ENCODE results near the gene IMMP2L. TPM values are rescaled to one million over a fixed set of nuclear protein-coding genes. Genes with fewer than 3 reads are reported as not detected.

Gene IMMP2L
- total and polyA plus RNA-seq, 2 of the 8 experiments (the other 6 are each of a cell fraction or from before 2014, with no cell fraction given), result 2.3 to 10.1 TPM

DNA sequence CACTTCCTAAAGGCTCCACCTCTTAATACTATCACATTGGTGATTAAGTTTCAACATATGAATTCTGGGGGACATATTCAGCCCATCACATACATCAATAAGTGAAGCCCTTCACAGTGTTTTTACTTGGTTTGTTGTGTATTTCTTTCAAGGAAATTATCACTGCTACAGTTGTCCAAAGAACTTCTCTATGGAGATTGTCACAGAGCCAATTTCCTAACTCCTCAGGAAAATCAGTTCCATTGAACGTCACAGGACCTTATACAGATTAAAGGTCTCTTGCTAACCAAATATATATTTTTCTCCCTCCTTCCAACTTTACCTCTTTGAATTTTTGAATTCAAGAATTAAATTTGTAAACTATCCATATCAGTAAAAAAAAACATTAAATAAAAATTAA is 357.0 kb downstream of the IMMP2L start:
- Histone ChIP-seq H3K79me2 (ENCODE audit: control insufficient read depth in 1 of 2, insufficient read depth in 2 of 2, low read length in 2 of 2) (no peaks in the 10 kb centered on the region), H3K4me3 (ENCODE audit: extremely low read depth in 1 of 4, insufficient read depth in 2 of 4, low read depth in 3 of 4, low read length in 4 of 4) (no peak overlapping the region), H2AFZ (ENCODE audit: low read length) (no peak overlapping the region), H3K4ac (replicated peaks; ENCODE audit: insufficient read length, low read depth, low read length) (no peak overlapping the region), H3K18ac (ENCODE audit: extremely low read depth, low read length) (no peak overlapping the region), H3K23ac (ENCODE audit: insufficient read length) (no peak overlapping the region), H3K9me3 (ENCODE audit: insufficient read depth in 2 of 2, low read depth in 1 of 2, low read length in 1 of 2) (no peaks in the 10 kb centered on the region), H2BK12ac (ENCODE audit: low read depth, low read length) (no peak overlapping the region), H4K20me1 (replicated peaks in 1 of 2; ENCODE audit: control insufficient read depth in 1 of 2, insufficient read depth in 2 of 2, low read length in 2 of 2) (no peaks in the 10 kb centered on the region), H4K5ac (ENCODE audit: insufficient read length, low read depth, low read length) (no peak overlapping the region), H2BK15ac (ENCODE audit: low read length) (no peak overlapping the region), H3K4me1 (replicated peaks in 1 of 4; ENCODE audit: control insufficient read depth in 3 of 4, insufficient read depth in 4 of 4, low read length in 3 of 4) (no peaks in the 10 kb centered on the region), H3K36me3 (ENCODE audit: control insufficient read depth in 2 of 4, insufficient read depth in 4 of 4, low read length in 3 of 4) (no peaks in the 10 kb centered on the region), H2BK120ac (replicated peaks; ENCODE audit: low read depth, low read length) (no peak overlapping the region), H4K8ac (ENCODE audit: extremely low read depth, insufficient read depth, low read length) (no peak overlapping the region), H2BK20ac (ENCODE audit: low read length) (no peak overlapping the region), H2AK5ac (ENCODE audit: low read depth, low read length) (no peak overlapping the region), H3K14ac (ENCODE audit: insufficient read length) (no peak overlapping the region), H3K27ac (ENCODE audit: low read depth, low read length) (no peak overlapping the region), H3K4me2 (ENCODE audit: insufficient read depth in 1 of 2, low read depth in 2 of 2, low read length in 2 of 2) (no peak overlapping the region), H3K9ac (replicated peaks in 1 of 4; ENCODE audit: extremely low read depth in 1 of 4, low read depth in 3 of 4, low read length in 3 of 4) (no peak overlapping the region), H3K56ac (replicated peaks; ENCODE audit: insufficient read length, low read depth, low read length) (no peak overlapping the region), H4K91ac (replicated peaks; ENCODE audit: insufficient read length, low read length) (no peak overlapping the region), H3K23me2 (ENCODE audit: low read depth, low read length) (no peaks in the 10 kb centered on the region), H3K79me1 (ENCODE audit: low read depth, low read length) (no peaks in the 10 kb centered on the region), H3K27me3 (replicated peaks in 1 of 4; ENCODE audit: control insufficient read depth in 3 of 4, extremely low read depth in 1 of 4, insufficient read depth in 3 of 4, low read length in 3 of 4) (no peaks in the 10 kb centered on the region), H2BK5ac (ENCODE audit: low read depth, low read length) (no peak overlapping the region)
- ChIA-PET POLR2A (ENCODE audit: partially characterized antibody) (no interaction called here), CTCF (ENCODE audit: partially characterized antibody) (interaction anchor here (0.9 kb wide), 1 partner anchor 12 kb away, joined by 4 read pairs; no protein-coding TSS in a partner anchor)
- 95% methylated on average over 1 of the region's 1 CpG; no CpG with 5 or more reads in 1 of the 2 experiments for WGBS, 2 experiments (ENCODE audit: extremely low coverage in 1 of 2, insufficient coverage in 1 of 2, insufficient read length in 1 of 2, insufficient replicate concordance in 2 of 2, low coverage in 1 of 2, low lambda C conversion rate in 2 of 2, missing lambda C conversion rate in 1 of 2)
- no peak for FAIRE-seq
- DNase-seq (ENCODE audit: low read depth in 1 of 2, low spot score in 2 of 2), result no peak
- no peak for TF ChIP-seq CHD1 (IDR thresholded peaks at IDR 0.05; ENCODE audit: low read depth, low read length)
- TF ChIP-seq RFX5 (IDR thresholded peaks at IDR 0.05; ENCODE audit: borderline replicate concordance, low read depth, low read length), result no peak
- TF ChIP-seq, protein P1, sequence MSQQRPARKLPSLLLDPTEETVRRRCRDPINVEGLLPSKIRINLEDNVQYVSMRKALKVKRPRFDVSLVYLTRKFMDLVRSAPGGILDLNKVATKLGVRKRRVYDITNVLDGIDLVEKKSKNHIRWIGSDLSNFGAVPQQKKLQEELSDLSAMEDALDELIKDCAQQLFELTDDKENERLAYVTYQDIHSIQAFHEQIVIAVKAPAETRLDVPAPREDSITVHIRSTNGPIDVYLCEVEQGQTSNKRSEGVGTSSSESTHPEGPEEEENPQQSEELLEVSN (IDR thresholded peaks at IDR 0.05), result no peak
- TF ChIP-seq YY1 (IDR thresholded peaks at IDR 0.05; ENCODE audit: low read depth, low read length), result no peak
- TF ChIP-seq SIX5 (IDR thresholded peaks at IDR 0.05; ENCODE audit: low read depth, low read length), result no peak
- no peak for TF ChIP-seq HDAC2 (IDR thresholded peaks at IDR 0.05; ENCODE audit: borderline replicate concordance in 1 of 2, low read depth in 2 of 2, low read length in 2 of 2)
- TF ChIP-seq TCF12 (IDR thresholded peaks at IDR 0.05; ENCODE audit: low read depth, low read length), result no peak
- TF ChIP-seq KDM4A (IDR thresholded peaks at IDR 0.05; ENCODE audit: low read depth, low read length, severe bottlenecking), result no peak
- no peak for TF ChIP-seq CHD2 (IDR thresholded peaks at IDR 0.05; ENCODE audit: low read length)

Measured in H1 (cell line).